OCI-LY3 (cell line): ENCODE measurements around the gene KRT36.

ENCODE experiments used
- CTCF ChIP-seq: fragments of 200-600, 300-600 bp; sonication (generic); IDR thresholded peaks from 2 replicates; pipeline ENCODE4 v1.5.1; 2014; ENCODE audit warnings: antibody characterized with exemption, low read length, low read depth
- EZH2phosphoT487 ChIP-seq: fragments of 200-600 bp; shearing (Covaris generic); IDR thresholded peaks from 2 replicates; pipeline ENCODE4 v1.6.1; 2018; ENCODE audit warnings: antibody characterized with exemption, mixed run types, low read depth

- TF ChIP-seq CTCF (no peak), EZH2phosphoT487 (no peak)
Measured at GRCh38 chr17:41483991-41484826, 5.5 kb downstream of the KRT36 start.
